HT-29 (cell line): Measurements from ENCODE around the gene MPPED2. TPM values are rescaled to one million over a fixed set of nuclear protein-coding genes. Genes with fewer than 3 reads are reported as not detected.
"Not testable (repeated sequence)": the region's sequence is repeated elsewhere in the genome, so short reads cannot be mapped to it uniquely, and the experiment has no call there.

ENCODE experiments used
- DNase-seq: peaks from one replicate; pipeline ENCODE4 v3.0.0-alpha.2; 2015; ENCODE audit warnings: low spot score
- total RNA-seq: library from RNA; depleted of rRNA; stranded (reverse); fragments of >200 nt; shearing (Covaris generic); gene quantifications from 2 replicates; pipeline ENCODE4 v1.2.3, GENCODE V29; 2014

Gene MPPED2
- total RNA-seq, 1 experiment from 2014 or later = not detected

GRCh38 chr11:30579415-30580175 lies 6.6 kb downstream of the MPPED2 start:
- no peak for DNase-seq

DNA sequence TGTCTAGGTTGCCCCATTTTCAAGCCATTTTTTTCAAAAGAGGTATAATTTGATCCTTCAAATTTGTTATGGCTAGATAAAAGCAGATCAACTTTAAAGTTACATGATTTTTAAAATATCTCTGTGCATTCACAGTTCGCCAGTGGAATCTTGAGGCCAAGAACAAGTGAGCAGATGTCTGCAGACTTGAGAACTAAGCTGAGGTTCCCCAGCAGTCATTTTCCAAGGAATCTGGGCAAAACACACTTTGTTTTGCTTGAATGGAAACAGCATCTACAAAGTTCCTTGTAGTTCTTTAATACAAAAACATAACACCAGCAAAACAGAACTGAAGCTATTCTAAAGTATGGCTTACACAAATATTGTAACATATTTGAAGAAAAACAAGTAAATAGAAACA lies 7.7 kb downstream of the MPPED2 start:
- no peak for DNase-seq

GRCh38 chr11:30573951-30574350 lies 12.2 kb downstream of the MPPED2 start:
- no peak for DNase-seq

GRCh38 chr11:30568931-30569330 lies 17.2 kb downstream of the MPPED2 start:
- DNase-seq = no peak

DNA sequence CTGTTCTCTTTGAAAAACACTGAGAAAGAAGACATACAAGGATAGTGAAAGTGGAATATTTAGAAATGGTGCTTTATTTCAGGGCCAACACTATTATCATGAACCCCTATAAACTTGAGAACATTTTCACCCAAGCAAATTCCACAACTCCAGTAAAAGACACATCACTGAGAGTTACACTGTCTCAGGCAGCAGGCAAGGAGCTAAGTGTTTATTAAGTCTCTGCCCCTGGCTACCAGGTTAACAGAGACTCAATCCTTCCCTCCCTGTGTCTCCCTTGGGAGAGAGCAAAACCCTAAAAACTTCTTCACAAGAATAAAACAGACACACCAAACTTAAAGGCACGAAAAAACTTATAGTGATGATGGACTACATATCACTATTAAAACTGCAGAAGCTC lies 18.5 kb downstream of the MPPED2 start:
- DNase-seq = no peak

GRCh38 chr11:30567120-30567519 lies 19.0 kb downstream of the MPPED2 start:
- no peak for DNase-seq

DNA sequence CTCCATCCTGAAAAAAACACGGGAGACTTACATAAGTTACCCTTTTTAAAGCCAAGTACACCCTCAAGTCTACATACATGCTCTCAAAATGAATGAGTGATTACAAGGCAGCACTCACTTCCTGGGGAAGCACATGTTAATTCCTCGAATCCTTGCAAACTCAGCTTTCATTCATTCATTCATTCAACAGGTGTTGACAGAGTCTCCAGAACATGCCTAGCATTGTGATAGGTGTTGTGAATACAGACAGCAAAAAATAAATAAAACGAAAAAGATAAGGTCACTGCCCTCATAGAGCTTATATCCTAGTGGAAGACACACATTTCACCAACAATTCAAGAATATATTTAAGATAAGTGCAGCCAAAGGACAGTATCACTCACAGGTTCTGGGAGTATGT lies 19.7 kb downstream of the MPPED2 start:
- DNase-seq = no peak

DNA sequence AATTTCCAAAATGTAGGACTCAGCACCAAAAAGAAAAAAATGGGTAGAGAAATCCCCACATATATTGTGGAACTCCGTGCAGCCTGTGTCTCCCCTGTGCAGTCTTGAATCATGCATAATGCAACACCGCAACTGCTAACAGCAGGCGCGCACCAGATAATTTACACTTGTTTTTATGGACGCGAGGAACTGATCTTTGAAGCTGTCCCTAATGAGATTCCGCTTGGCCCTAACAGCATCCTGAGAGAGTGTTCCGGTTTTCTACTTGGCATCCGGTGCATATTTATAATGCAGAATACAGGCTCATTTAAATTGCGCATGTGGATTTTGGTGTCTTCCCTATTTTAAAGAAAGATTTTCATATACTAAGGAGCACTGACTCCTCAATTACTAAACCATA lies 21.1 kb downstream of the MPPED2 start:
- DNase-seq = no peak

DNA sequence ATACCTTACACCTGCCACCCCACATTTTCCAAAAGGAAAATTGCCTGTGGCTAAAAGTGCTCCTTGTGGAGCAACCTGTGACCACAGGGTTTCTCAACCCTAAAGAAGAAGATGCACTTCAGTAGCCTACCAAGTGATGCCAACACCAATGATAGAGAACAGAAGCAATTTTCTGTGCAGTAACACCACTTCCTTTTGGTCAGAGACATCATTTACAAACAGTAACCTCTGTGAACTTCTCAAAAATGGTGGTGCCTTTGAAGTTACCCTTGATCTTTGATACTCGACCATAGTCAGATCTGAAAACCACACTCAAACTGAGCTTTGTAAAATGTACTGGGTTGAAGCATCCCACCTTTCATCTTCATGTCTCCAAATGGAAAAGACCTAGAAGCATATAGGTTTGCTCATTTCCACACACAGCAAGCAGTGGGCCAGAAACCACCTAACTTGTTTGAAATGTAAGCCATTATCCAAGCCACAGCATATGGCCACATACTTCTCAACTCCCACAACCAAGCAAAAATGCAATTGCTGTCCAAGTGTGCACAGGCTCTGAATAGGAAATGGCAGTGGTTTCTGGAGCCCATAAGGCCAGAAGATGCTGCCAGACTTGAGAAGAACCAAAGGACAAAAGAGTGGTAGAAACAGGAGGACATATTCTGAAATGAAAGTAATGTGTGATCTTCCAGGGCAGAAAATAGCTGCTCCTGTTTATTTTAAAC lies 24.3 kb downstream of the MPPED2 start:
- DNase-seq = no peak

- DNase-seq = no peak
Observed at GRCh38 chr11:30560206-30561106, 25.7 kb downstream of the MPPED2 start.

DNA sequence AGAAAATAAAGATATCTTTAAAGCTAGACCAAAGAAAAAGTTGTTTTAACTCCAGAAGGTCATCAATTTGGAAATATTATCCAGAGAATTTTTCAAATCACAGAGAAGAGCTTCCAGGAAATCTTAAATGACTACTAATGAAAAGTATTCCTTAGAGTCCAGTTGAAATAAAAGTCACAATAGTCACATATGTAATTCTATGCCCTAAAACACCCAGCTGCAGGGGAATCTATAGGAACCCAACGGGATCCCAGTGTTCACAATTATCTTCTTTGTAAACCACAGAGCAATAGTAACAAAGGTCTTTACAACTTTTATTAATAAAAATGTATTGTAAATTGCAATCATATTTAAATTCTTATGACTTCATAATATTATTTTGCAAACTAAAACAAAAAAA lies 27.1 kb downstream of the MPPED2 start:
- DNase-seq = no peak

DNA sequence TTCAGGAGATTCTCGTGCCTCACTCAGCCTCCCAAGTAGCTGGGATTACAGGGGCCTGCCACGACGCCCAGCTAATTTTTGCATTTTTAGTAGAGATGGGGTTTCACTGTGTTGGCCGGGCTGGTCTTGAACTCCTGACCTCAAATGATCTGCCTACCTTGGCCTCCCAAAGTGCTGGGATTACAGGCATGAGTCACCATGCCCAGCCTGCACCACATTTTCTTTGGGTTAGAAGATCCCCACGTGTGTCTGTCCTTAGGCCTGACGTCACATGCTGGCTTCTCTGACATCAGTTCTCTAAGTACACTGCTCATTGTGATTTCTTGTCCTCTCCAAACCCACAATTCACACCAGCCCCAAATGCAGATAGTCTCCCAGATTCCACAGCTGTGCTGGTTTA lies 31.6 kb downstream of the MPPED2 start:
- not testable (repeated sequence) for DNase-seq

- peak; percentile 5 for DNase-seq
Observed at GRCh38 chr11:30553521-30554110, 32.5 kb downstream of the MPPED2 start.

DNA sequence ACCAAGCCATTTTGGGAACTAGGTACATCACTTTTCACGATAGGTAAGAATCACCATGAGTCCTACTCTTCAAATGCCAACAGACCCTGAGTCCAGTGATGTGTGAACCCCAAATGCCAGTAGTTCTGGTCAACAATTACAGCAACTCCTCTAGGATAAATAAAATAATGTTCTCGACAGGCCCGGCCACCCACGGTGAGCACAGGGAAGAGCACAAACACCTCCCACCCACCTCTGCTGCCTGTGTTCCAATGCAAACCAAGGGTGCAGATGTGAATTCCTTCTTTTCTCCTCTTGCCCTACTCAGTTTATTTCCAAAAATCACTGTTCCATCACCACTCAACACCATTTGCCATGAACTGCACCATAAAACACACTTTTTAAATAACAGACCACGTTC lies 33.3 kb downstream of the MPPED2 start:
- DNase-seq = no peak

DNA sequence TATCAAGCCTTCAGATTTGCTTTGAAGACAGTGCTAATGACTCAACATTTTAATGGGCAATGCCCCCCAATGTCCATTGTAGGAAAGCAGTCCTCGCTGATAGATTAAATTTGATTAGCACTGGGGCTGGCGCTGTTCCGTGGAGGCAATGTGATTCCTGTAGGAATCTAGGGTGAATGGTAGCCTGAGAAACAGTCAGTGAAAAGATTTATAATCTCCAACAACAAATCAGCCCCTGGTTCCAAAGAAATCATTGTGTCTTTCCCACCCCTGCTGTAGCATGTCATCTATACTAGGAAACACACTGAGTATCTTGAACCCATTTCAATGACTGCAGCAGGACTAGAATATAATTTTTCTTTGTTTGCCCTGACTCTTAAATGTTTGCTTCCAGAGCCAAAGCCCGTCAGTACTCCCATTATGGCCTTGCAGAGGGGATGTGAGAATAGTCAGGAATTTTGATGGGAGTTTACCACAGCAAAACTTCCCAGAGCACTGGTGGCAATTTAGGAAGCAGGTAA lies 36.1 kb downstream of the MPPED2 start:
- no peak for DNase-seq

- no peak for DNase-seq
Observed at GRCh38 chr11:30549565-30549964, 36.6 kb downstream of the MPPED2 start.

DNA sequence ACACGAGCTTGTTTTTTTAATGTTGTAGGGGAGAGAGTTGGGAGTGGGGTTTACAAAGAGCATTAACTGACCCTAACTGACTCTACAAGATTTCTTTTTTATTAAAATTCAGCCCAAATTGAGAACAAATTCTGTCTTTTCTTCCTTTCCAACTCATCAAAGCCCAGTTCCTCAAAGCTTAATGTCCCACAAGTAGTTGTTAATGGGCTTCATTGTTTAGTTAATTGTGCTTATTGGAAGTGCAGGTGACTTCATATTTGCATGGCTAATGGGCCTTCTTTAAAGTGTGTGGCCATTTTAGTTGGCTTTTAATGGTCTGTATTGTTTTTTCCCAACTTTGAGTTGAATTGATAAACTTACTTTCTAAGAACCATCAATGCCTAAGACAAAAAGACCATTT lies 39.8 kb downstream of the MPPED2 start:
- no peak for DNase-seq

- no peak for DNase-seq
Observed at GRCh38 chr11:30545507-30545906, 40.6 kb downstream of the MPPED2 start.

- DNase-seq = no peak
Observed at GRCh38 chr11:30543066-30543465, 43.1 kb downstream of the MPPED2 start.

GRCh38 chr11:30540781-30541180 lies 45.4 kb downstream of the MPPED2 start:
- no peak for DNase-seq

GRCh38 chr11:30538251-30538650 lies 47.9 kb downstream of the MPPED2 start:
- DNase-seq = no peak

DNA sequence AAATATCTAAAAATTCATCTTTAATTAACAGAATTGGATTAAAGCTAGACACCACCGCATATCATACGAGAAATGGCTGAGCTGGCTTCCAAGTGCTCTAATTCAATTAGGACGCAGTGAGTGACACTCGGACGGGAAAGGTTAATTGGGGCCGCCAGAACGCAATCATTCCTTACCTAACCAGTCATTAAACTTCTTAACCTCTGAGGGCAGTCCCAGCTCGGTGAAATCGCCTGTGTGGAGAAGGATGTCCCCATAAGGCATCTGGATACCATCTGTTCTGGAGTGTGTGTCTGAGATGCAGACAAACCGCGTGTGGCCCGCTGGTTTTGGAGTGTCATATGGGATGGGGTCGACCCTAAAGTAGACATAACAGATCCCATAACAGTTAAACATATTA lies 50.3 kb downstream of the MPPED2 start:
- no peak for DNase-seq
